ENCODE measurements around the gene MFAP3.
"Not testable (repeated sequence)": the region's sequence is repeated elsewhere in the genome, so short reads cannot be mapped to it uniquely, and the experiment has no call there.

The MFAP3 gene

DNA sequence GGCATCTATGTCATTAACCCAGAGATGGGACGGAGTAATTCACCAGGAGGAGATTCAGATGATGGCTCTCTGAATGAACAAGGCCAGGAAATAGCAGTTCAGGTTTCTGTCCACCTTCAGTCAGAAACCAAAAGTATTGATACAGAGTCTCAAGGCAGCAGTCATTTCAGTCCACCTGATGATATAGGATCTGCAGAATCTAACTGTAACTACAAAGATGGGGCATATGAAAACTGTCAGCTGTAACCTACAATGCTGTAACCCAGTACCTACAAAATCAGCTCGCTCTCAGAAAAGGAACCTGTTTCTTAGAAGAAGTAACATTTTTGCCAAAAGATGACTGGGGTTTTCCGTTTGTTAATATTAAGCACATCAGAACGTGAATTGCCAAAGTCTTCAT, 14.7 kb downstream of the MFAP3 start:
- DNase-seq (ENCODE audit: low read depth) = no peak

DNA sequence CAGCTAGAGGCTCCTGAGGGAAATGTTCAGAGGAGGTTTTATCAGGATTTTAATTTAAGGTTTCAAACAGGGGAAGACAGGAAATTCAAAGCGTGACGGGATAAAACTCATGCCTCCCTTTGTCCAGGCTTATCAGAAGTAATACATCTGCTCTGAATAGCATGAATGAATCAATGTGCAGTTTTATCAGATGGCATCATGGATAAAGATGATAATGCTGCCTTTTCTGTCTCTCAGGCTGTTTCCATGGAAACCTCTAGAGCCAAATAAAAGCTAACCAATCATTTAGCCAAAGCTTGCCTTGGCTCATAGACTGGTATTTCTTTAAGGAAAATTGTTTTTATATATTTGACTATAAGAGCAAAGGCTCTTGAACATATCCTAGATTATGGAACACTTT, 16.4 kb downstream of the MFAP3 start:
- DNase-seq (ENCODE audit: low read depth) = no peak

DNA sequence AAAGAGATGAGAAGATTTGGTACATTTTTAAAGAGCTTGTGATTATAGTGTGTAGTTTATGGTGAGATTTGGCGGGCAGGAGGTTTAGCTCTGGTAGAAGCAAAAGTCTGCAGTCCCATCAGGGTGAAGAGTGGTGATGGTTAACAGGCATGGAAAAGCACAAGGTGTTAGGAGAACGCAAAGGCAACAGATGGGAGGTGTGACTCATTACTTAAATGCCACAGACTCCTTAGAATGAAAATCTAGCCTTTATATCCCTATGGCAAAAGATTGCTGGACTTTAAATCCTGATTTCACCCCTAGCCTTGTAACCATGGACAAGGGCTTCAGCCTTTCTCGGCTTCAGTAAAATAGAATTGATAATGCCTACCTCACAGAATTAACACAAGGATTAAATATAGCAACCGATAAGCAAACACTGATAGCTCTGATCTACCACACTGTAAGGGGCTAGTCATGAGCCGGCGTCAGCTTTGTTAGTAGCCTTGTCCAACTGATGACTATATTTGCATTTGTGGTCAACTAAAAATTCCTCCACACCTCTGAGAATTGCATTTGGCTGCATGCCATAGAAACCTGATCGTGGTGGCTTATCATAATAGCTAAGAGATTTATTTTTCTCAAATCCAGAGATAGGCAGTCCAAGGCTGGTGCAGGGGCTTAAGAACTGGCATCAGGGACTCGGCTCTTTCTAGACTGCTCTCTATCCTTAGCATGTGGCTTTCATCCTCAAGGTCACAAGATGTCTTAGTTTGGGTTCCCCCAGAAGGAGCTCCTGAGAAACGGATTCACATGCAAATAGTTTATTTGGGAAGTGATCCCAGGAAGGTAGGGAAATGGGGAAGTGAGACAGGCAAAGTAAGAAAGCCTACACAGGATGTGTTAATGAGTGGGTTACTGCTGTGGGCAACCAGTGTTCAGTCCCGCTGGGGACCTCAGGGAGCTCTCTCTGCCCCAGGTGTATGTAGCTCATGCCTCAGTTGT, 19.6 kb downstream of the MFAP3 start:
- DNase-seq (ENCODE audit: low read depth) = no peak

DNA sequence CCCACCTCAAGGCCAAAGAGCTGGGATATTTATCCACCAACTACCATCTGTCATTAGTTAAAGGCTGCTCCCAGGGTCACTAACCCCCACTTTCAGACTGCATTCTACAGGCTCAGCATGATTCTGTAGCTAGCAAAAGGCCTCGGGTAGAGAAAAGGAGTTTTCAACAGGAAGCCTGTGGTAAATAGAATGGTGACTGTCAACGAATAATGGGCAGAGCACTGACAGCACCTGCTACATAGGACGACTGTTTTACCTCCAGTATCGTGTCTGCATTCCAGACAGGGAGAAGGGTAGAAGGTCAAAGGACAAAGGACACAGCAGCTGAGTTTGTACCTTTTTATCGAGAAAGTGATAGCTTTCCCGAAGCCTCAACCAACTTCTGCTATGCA, 20.3 kb downstream of the MFAP3 start:
- no peak for DNase-seq (ENCODE audit: low read depth)

DNA sequence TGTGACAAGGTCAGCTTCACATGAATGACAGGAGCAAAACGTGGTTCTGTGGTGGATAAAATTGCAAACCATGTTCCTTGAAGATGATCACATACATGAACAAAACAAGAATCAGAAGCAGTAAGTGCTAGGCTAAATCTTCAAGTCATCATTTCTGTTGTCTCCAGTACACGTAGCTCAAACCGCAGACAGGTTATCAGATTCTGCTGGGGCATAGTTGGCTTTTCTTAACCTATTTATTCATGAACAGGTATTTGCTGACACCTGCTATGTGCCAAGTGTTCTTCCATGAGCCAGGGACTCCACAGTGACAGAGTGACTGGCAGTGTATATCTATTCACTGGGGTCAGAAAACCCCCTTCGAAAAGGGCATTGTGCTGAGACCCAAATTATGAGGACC, 20.8 kb downstream of the MFAP3 start:
- DNase-seq (ENCODE audit: low read depth) = no peak

DNA sequence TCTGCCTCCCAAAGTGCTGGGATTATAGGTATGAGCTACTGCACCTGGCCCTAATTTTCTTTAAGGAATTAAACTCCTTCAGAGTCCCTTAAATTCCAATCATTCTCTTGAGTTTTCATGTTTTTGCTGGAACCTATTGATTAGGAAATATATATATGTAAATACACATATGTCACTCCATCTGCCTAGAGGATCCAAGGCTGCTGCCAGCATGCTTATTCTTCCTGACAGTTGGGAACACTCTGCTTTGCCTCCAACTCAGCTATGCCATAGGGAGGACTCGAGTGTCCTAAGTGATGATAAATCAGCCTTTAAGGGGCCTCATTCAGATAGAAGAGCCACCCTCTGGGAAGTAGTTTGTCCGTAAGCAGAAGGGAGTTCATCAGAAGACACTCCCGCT, 21.8 kb downstream of the MFAP3 start:
- no peak for DNase-seq (ENCODE audit: low read depth)

GRCh38 chr5:154063372-154063771, 24.6 kb downstream of the MFAP3 start:
- DNase-seq (ENCODE audit: low read depth) = no peak

- no peak for DNase-seq (ENCODE audit: low read depth)
These were observed 27.2 kb downstream of the MFAP3 start for GRCh38 chr5:154065971-154066370.

DNA sequence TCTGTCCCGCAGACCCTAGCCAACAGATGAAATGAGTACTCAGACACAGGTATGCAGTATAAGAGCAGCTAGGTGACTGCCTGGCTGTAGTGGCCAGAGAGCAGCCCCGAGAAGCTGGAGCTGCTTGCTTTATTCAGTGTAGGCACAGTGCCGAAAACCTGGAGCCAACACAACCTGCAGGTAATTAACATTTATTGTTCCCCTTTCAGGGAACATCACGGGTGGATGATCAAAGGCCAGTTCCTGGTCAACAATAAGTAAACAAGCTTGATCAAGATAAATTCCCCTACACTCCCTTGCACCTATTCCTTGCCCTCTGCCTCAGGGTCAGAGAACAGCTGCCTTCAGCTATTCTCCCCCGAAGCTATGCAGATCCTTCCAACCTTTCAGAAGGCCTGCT, 31.1 kb downstream of the MFAP3 start:
- DNase-seq (ENCODE audit: low read depth) = not testable (repeated sequence)

DNA sequence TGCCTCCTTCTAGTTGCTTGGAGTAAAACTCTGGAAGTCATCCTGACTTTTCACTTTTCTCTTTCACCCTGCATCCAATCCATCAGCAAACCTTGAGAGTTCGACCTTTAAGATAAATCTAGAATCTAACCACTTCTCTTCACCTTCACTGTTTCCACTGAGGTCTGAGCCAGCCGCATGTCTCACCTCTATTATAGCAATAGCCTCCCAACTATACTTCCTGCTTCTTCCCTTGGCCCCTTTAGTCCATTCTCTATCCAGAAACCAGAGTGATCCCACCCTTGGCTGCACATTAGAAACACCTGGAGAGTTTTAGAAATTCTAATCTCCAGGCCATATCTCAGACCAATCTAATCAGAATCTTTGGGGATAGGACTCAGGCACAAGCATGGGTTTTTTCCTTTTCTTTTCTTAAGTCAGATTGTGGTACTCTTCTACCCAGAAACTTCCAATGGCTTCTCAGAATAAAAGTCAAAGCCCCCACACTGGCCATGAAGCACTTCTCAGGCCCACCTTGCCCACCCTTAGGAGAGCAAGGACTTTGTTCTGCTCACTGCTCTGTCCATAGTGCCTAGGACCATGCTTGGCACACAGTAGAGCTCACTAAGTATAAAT, 33.1 kb downstream of the MFAP3 start:
- DNase-seq (ENCODE audit: low read depth) = no peak

GRCh38 chr5:154072414-154073171, 33.8 kb downstream of the MFAP3 start:
- DNase-seq (ENCODE audit: low read depth) = peak; percentile 26

GRCh38 chr5:154076240-154076922, 37.6 kb downstream of the MFAP3 start:
- DNase-seq (ENCODE audit: low read depth) = no peak

GRCh38 chr5:154077696-154078095, 38.9 kb downstream of the MFAP3 start:
- DNase-seq (ENCODE audit: low read depth) = no peak

DNA sequence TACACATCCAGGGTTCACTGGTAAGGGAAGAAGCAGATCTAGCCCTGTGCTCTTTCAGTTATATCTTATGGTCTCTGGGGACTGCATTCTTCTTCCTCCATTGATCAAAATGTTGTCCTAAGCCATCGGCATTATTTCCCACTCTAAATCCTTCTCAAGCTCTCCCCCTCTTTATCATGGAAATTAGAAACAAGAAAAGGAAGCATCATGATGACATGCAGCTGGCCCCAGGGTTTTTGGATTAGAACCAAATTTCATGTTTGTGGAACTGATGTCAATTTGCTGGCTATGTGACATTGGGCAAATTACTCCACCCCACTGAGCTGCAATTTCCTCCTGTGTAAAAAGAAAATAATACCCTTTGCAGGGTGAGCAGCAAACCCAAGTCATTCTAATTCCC, 39.5 kb downstream of the MFAP3 start:
- DNase-seq (ENCODE audit: low read depth) = no peak

GRCh38 chr5:154081246-154081645, 42.5 kb downstream of the MFAP3 start:
- no peak for DNase-seq (ENCODE audit: low read depth)

DNA sequence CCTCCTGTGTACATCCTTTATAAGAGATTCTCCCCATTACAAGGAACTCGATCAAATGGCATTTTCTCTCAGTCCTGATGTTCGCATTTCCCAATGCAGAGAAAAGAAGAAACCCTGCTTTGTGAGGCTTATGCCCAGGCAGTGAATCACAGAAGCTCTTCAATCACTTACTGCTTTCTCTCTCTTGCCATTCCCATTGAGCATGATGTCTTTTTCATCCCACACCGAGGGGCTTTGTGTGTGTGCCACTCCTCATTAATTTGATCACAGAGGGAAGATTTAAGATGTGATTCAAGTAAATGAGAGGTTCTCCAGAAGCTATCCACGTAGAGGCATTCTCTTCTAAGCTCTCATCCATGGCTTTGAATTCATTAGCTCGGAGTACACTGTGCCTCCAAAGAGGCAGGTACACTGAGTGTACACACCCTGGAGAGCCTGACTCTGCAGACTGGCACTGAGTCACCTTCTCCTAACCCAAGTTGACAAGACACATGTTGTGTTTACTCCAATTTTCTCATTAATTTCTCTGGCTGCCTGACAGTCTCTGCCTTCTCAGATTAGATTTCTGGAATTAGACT, 45.4 kb downstream of the MFAP3 start:
- DNase-seq (ENCODE audit: low read depth) = no peak

GRCh38 chr5:154086146-154086545, 47.4 kb downstream of the MFAP3 start:
- DNase-seq (ENCODE audit: low read depth) = no peak

- DNase-seq (ENCODE audit: low read depth) = no peak
These were observed 47.9 kb downstream of the MFAP3 start for GRCh38 chr5:154086641-154087040.

DNA sequence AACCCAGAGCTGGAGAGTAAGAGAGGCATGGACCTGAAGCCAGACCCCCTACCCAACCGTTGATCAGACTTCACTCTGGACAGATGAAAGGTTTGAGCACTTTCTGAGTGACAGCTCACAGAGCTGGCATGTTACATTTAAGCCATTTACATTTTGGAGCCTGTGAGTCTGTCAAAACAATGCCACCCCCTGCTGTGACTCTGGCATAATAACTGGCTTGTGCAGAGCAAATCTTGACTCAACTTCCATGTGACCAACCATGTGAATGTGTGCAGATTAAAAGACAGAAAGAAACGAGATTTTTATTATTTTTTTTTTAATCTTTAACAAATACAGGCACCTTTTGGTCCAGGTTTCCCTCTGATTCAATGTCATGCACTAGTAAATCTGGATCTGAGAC, 48.5 kb downstream of the MFAP3 start:
- no peak for DNase-seq (ENCODE audit: low read depth)

GRCh38 chr5:154088801-154089200, 50.0 kb downstream of the MFAP3 start:
- no peak for DNase-seq (ENCODE audit: low read depth)

- no peak for DNase-seq (ENCODE audit: low read depth)
These were observed 51.9 kb downstream of the MFAP3 start for GRCh38 chr5:154090656-154091055.
